K562 (cell line): Measurements from ENCODE around the gene LY6G6C. TPM values are rescaled to one million over a fixed set of nuclear protein-coding genes. Genes with fewer than 3 reads are reported as not detected.
A peak's percentile ranks its signal among the peaks of the same experiment; 100 is the strongest.

ENCODE experiments used
- ARID4B ChIP-seq: sonication (generic); formaldehyde crosslinking; IDR thresholded peaks from 2 replicates; pipeline ENCODE4 v1.8.0; 2022; ENCODE audit warnings: mild to moderate bottlenecking, missing genetic modification reagents
- BRD9 ChIP-seq: fragments of 450-650 bp; IDR thresholded peaks from 2 replicates; pipeline ENCODE4 v1.6.1; 2018; ENCODE audit warnings: low read depth; ENCODE audit not compliant: partially characterized antibody
- CBFB ChIP-seq: sonication (generic); formaldehyde crosslinking; IDR thresholded peaks from 2 replicates; pipeline ENCODE4 v1.4.0; 2020; ENCODE audit warnings: mild to moderate bottlenecking, missing genetic modification reagents
- HINFP ChIP-seq: fragments of 450-650 bp; conservative IDR thresholded peaks from 2 replicates; pipeline ENCODE4 v1.6.1; 2016; ENCODE audit warnings: missing genetic modification characterization, low read depth, mild to moderate bottlenecking, control low read depth, missing compliant biosample characterization
- LCOR ChIP-seq: sonication (generic); formaldehyde crosslinking; IDR thresholded peaks from 2 replicates; pipeline ENCODE4 v1.8.0; 2022; ENCODE audit warnings: mild to moderate bottlenecking, missing genetic modification reagents
- NBN ChIP-seq: fragments of 450-650 bp; IDR thresholded peaks from 2 replicates; pipeline ENCODE4 v1.6.1; 2016; ENCODE audit warnings: low read depth, mild to moderate bottlenecking
- NFATC3 ChIP-seq: fragments of 450-650 bp; IDR thresholded peaks from 2 replicates; pipeline ENCODE4 v1.6.1; 2017; ENCODE audit warnings: mild to moderate bottlenecking
- POLR2AphosphoS5 ChIP-seq: IDR thresholded peaks from 2 replicates; pipeline ENCODE4 v1.6.1; 2011; ENCODE audit warnings: mild to moderate bottlenecking, low read depth, low read length, moderate library complexity; ENCODE audit not compliant: control insufficient read depth, insufficient read depth
- RBBP5 ChIP-seq: fragments of 200-600 bp; sonication (generic); IDR thresholded peaks from 2 replicates; pipeline ENCODE4 v1.6.1; 2012; ENCODE audit warnings: borderline replicate concordance, mild to moderate bottlenecking, low read length, control low read depth, inconsistent platforms; ENCODE audit not compliant: insufficient read depth, poor library complexity, severe bottlenecking
- ZBTB5 ChIP-seq: fragments of 450-650 bp; IDR thresholded peaks from 2 replicates; pipeline ENCODE4 v1.6.1; 2017; ENCODE audit warnings: antibody characterized with exemption
- ZC3H11A ChIP-seq: IDR thresholded peaks from 2 replicates; pipeline ENCODE4 v1.6.1; 2012; ENCODE audit warnings: low read depth, low read length, improper control_type of control experiment
- ZNF398 ChIP-seq: fragments of 250-450 bp; sonication (Bioruptor Pico); IDR thresholded peaks from 2 replicates; pipeline ENCODE4 v1.8.0; 2021; ENCODE audit warnings: moderate library complexity, mild to moderate bottlenecking, inconsistent platforms
- ZNF699 ChIP-seq: fragments of 250-450 bp; sonication (Bioruptor Pico); IDR thresholded peaks from 2 replicates; pipeline ENCODE4 v1.8.0; 2021; ENCODE audit warnings: mild to moderate bottlenecking, moderate library complexity; ENCODE audit not compliant: insufficient replicate concordance
- ZZZ3 ChIP-seq: fragments of 450-650 bp; IDR thresholded peaks from 2 replicates; pipeline ENCODE4 v1.6.1; 2016; ENCODE audit warnings: antibody characterized with exemption, mild to moderate bottlenecking, moderate library complexity
- polyA plus RNA-seq, 8 experiments: library from polyadenylated mRNA; depleted of rRNA in 4 of 8; stranded (reverse) in 5 of 8; unstranded in 3 of 8; fragments of >200 nt; fragmentation: Nextera tagmentation in 2 of 8; fragmentation: Illumina TruSeq in 1 of 8; extraction: Ambion mirVana in 2 of 8; extraction: Trizol in 1 of 8; gene quantifications; 2 replicates each; pipeline versions ENCODE4 v1.2.1 to v1.2.3, GENCODE V29; 2011 to 2014; ENCODE audit warnings: inconsistent platforms in 1 of 8, missing spikeins in 1 of 8
- total RNA-seq, 7 experiments: library from RNA; depleted of rRNA in 6 of 7; stranded (reverse); fragments of >200 nt in 6 of 7; fragmentation: Illumina TruSeq in 2 of 7; extraction: Trizol in 2 of 7; gene quantifications; 2 replicates each; pipeline versions ENCODE4 v1.2.1 to v1.2.3, GENCODE V29; 2011 to 2021; ENCODE audit warnings: low replicate concordance in 1 of 7
- TF ChIP-seq, protein P1 (sequence below): fragments of 200-800 bp; sonication (Bioruptor generic); IDR thresholded peaks from 2 replicates; pipeline ENCODE4 v1.6.1; 2017; ENCODE audit warnings: missing genetic modification characterization, missing compliant biosample characterization

LY6G6C gene
- total and polyA plus RNA-seq, 9 of the 15 experiments (the other 6 are each of a cell fraction or from before 2014, with no cell fraction given) = 0.06 to 0.20 TPM; not detected in 7

- TF ChIP-seq ZNF398 = no peak
- no peak for TF ChIP-seq ZZZ3
- TF ChIP-seq HINFP (tag) = no peak; the same call in 1 of the 2 replicates
- no peak for TF ChIP-seq NBN
- TF ChIP-seq ZC3H11A = 0 out of 2 replicates have a peak, but pooled peaks have one; percentile 46
- TF ChIP-seq ZBTB5 = peak; percentile 46; the same call in 1 of the 2 replicates
- TF ChIP-seq LCOR (CRISPR knock-in tag) = no peak
- peak; percentile 65; the same call in 1 of the 2 replicates for TF ChIP-seq NFATC3
- TF ChIP-seq BRD9 = no peak
- TF ChIP-seq ARID4B (CRISPR knock-in tag) = peak; percentile 76
- TF ChIP-seq CBFB = no peak; the same call in 1 of the 2 replicates
- no peak for TF ChIP-seq RBBP5
- TF ChIP-seq, protein P1, sequence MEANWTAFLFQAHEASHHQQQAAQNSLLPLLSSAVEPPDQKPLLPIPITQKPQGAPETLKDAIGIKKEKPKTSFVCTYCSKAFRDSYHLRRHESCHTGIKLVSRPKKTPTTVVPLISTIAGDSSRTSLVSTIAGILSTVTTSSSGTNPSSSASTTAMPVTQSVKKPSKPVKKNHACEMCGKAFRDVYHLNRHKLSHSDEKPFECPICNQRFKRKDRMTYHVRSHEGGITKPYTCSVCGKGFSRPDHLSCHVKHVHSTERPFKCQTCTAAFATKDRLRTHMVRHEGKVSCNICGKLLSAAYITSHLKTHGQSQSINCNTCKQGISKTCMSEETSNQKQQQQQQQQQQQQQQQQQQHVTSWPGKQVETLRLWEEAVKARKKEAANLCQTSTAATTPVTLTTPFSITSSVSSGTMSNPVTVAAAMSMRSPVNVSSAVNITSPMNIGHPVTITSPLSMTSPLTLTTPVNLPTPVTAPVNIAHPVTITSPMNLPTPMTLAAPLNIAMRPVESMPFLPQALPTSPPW (CRISPR knock-in tag) = no peak
- TF ChIP-seq ZNF699 = no peak
- no peak for TF ChIP-seq POLR2AphosphoS5
These were observed 14.6 kb upstream of the LY6G6C start, which contains the start of gene CLIC1 (continued) for GRCh38 chr6:31736021-31736767.
